ENCODE results near the gene KIF4B.

The KIF4B gene

DNA sequence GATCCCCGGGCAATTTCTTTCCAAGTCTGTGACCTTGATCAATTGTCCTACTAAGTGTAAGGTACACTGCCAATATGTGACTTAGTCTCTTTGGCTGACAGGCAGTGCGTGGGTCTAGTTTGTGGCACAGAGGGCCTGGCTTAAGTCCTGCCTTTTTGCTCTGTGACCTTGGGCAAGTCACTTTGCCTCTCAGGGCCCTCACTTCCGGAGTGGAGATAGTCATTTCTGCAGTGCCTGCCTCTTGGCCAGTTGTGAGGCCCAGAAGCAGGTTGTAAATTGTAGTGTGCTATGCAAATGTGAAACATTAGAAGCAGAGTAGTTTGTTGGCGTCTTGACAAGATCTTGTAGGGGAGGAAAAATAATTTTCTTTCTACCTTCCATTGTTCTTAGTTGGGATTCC, 39.0 kb downstream of the KIF4B start:
- POLR2A ChIA-PET = no interaction called here

DNA sequence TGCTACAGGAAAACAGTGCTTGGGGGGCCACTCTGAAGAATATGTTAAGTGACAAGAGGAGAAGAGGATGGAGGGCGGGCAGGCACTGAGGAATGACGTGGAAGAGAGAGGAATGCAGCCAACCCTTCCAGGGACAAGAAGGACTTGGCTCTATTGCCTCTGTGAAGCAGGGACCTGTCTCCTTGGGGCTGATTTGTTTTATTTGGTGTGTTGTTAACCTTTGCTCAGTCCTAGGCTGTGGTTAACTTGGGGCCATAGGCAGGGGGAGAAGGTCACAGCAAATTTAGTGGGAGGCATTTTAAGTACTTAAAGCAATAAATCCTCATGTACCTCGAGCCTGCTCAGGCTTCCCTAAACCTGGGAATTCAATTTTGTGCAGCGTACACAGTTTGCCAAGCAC, 39.9 kb downstream of the KIF4B start:
- POLR2A ChIA-PET = no interaction called here
- CTCF ChIA-PET = no interaction called here
- no peak for DNase-seq (ENCODE audit: extremely low spot score)
- TF ChIP-seq, protein P1, sequence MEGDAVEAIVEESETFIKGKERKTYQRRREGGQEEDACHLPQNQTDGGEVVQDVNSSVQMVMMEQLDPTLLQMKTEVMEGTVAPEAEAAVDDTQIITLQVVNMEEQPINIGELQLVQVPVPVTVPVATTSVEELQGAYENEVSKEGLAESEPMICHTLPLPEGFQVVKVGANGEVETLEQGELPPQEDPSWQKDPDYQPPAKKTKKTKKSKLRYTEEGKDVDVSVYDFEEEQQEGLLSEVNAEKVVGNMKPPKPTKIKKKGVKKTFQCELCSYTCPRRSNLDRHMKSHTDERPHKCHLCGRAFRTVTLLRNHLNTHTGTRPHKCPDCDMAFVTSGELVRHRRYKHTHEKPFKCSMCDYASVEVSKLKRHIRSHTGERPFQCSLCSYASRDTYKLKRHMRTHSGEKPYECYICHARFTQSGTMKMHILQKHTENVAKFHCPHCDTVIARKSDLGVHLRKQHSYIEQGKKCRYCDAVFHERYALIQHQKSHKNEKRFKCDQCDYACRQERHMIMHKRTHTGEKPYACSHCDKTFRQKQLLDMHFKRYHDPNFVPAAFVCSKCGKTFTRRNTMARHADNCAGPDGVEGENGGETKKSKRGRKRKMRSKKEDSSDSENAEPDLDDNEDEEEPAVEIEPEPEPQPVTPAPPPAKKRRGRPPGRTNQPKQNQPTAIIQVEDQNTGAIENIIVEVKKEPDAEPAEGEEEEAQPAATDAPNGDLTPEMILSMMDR (IDR thresholded peaks at IDR 0.05; ENCODE audit: control extremely low read depth, extremely low read depth, low read depth, missing control alignments) = no peak

More for the DNA sequence above, 39.0 kb downstream of the KIF4B start:
- TF ChIP-seq, protein P1 (IDR thresholded peaks at IDR 0.05; ENCODE audit: control extremely low read depth, extremely low read depth, low read depth, missing control alignments) = no peak
- no peak for DNase-seq (ENCODE audit: extremely low spot score)
- CTCF ChIA-PET = no interaction called here

DNA sequence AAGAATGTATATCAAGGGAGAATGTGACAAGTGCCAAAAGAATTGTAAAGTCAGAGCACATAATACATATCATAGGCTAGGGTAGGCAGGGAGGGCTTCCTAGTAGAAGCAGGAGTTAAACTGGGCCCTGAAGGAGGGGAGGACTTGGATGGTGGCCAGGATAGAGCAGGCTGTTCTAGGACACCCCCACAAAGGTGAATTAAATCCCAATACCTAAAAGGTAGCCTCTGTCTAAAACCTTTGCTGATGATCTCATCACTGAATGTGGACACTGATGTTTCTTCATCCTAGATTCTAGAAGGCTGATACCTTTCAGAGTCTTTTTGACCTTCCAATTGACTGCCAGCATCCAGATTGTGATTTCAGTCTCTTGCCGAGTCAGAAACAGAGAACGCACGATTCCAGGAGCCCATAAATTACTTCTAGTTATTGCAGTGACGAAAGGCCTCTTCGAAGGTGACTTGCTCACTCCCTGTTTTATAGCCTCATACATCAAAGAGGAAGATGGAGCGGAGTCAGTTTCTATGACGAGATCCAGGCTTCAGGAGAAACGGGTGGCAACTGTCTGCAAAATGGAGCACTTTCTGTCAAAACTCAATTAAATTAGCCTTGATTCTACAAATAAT, 43.2 kb downstream of the KIF4B start:
- TF ChIP-seq, protein P1 (IDR thresholded peaks at IDR 0.05; ENCODE audit: control extremely low read depth, extremely low read depth, low read depth, missing control alignments) = no peak
- ChIA-PET CTCF (no interaction called here), POLR2A (no interaction called here)
- DNase-seq (ENCODE audit: extremely low spot score) = no peak

DNA sequence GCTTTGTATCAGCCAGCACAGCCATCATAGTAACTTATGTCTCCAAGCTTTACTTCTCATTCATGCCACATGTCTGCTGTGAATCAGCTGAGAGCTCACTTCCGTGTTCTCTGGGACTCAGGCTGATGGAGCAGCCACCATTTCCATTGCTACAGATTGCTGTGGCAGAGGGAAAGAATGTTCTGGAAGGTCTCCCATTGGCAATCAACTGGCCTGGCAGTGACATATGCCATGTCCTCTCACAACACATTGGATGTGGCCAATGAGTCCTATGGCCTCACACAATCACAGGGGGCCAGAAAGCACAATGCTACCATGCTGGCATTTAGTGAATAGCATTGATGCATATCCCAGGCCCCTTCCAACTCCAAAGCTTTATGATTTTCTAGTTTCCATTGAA, 44.1 kb downstream of the KIF4B start:
- TF ChIP-seq, protein P1 (IDR thresholded peaks at IDR 0.05; ENCODE audit: control extremely low read depth, extremely low read depth, low read depth, missing control alignments) = no peak
- CTCF ChIA-PET = no interaction called here
- DNase-seq (ENCODE audit: extremely low spot score) = no peak
- POLR2A ChIA-PET = no interaction called here

DNA sequence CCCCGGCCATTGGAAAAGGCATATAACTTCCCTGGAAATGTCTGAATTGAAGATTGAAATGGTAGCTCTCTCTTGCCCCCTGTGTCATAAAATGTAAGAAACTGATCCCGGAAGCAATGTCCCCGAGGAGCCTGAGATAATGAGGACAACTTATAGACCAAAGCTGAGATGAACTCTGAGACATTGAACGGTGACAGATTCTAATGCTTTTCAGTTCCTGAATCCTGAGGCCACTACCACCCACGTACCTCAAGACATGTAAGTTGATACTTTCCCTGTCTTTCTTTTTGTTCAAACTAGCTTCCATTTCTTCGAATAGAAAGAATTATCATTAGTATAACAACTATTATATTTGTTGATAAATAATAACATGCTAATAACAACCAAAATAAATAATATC, 51.0 kb downstream of the KIF4B start:
- CTCF ChIA-PET = interaction anchor here (1.0 kb wide), 1 partner anchor 11 kb away, joined by 4 read pairs; no protein-coding TSS in a partner anchor
- TF ChIP-seq, protein P1 (IDR thresholded peaks at IDR 0.05; ENCODE audit: control extremely low read depth, extremely low read depth, low read depth, missing control alignments) = no peak

DNA sequence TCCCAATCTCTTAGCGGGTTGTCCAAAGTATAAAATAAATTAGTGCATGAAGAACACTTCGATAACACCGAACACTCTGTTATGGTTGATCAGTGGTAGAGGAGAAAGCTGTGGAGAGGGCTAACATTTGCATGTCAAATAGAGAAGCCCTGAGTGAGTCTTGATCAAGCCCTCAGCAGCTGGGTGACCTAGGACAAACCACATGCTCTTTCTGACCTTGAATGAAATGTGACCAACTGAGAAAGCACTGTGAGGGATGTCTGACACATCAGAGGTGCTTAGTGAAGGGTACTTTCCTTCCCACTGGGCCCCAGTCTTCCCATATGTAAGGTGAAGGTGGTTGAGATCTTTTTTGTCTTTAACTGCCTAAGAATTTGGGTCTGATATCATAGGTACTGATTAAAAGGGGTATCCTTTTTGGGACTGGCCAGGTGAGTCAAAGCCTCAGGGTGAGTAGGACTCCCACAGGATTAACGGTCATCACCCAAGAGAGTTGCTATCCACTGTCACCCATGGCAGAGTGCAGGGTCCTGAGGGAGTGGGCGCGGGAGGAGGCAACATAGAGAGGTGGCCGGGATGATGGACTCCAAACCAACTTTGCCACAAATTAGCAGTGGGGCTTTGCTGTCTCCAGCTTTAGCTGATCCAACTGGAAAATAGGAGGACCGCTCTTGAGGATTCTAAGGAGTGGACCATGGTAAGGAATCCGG, 53.5 kb downstream of the KIF4B start:
- DNase-seq (ENCODE audit: extremely low spot score) = peak; percentile 16
- ChIA-PET POLR2A (no interaction called here), CTCF (interaction anchor here (3.0 kb wide), 1 partner anchor 19 kb away, joined by 12 read pairs; no protein-coding TSS in a partner anchor)
- TF ChIP-seq, protein P1 (IDR thresholded peaks at IDR 0.05; ENCODE audit: control extremely low read depth, extremely low read depth, low read depth, missing control alignments) = no peak

More for the DNA sequence above, 51.0 kb downstream of the KIF4B start:
- DNase-seq (ENCODE audit: extremely low spot score) = peak; percentile 29
- POLR2A ChIA-PET = no interaction called here
